Muscle layer of duodenum (tissue), 2 donors: ENCODE results near the gene TIGD3.

Source experiments
- H3K27ac ChIP-seq: one replicate; pipeline ENCODE4 v1.7.0; 2013; ENCODE audit warnings: mild to moderate bottlenecking, low read length
- H3K27me3 ChIP-seq: one replicate; pipeline ENCODE4 v1.7.0; 2013; ENCODE audit warnings: low read depth, mild to moderate bottlenecking, control low read depth, low read length
- H3K36me3 ChIP-seq, 2 donors: one replicate each; pipeline ENCODE4 v1.7.0; 2013; ENCODE audit warnings: low read length in 2 of 2, control low read depth in 1 of 2, mild to moderate bottlenecking in 1 of 2; ENCODE audit not compliant: insufficient read depth in 2 of 2, control insufficient read depth in 1 of 2
- H3K4me1 ChIP-seq, 2 donors: one replicate each; pipeline ENCODE4 v1.7.0; 2013; ENCODE audit warnings: low read length in 2 of 2, mild to moderate bottlenecking in 2 of 2, control low read depth in 1 of 2, moderate library complexity in 1 of 2; ENCODE audit not compliant: insufficient read depth in 2 of 2, control insufficient read depth in 1 of 2
- H3K4me3 ChIP-seq, 2 donors: one replicate each; pipeline ENCODE4 v1.7.0; 2013; ENCODE audit warnings: low read length in 2 of 2, low read depth in 1 of 2, mild to moderate bottlenecking in 1 of 2
- H3K9me3 ChIP-seq, 2 donors: one replicate each; pipeline ENCODE4 v1.7.0; 2013; ENCODE audit warnings: low read length in 2 of 2, control low read depth in 1 of 2, mild to moderate bottlenecking in 1 of 2; ENCODE audit not compliant: control insufficient read depth in 1 of 2
- donor health status: healthy.

TIGD3 gene

GRCh38 chr11:65394125-65394536, 39.6 kb downstream of the TIGD3 start:
- no peaks in the 10 kb centered on the region for H3K9me3 ChIP-seq
- H3K36me3 ChIP-seq, result peaks cover 11 to 56% of the 10 kb centered on the region in 2 donors
- H3K4me1 ChIP-seq, result peaks cover 2 to 25% of the 10 kb centered on the region in 2 donors
- H3K27ac ChIP-seq, result no peak overlapping the region
- no peak overlapping the region for H3K4me3 ChIP-seq
- no peaks in the 10 kb centered on the region for H3K27me3 ChIP-seq

- Histone ChIP-seq H3K36me3 (peaks cover 11 to 69% of the 10 kb centered on the region in 2 donors), H3K27ac (no peak overlapping the region)
Measured at GRCh38 chr11:65395961-65396530, 41.5 kb downstream of the TIGD3 start.

GRCh38 chr11:65396769-65397745, 42.5 kb downstream of the TIGD3 start:
- H3K36me3 ChIP-seq, result peaks cover 7 to 72% of the 10 kb centered on the region in 2 donors
- no peaks in the 10 kb centered on the region for H3K27me3 ChIP-seq
- H3K4me1 ChIP-seq, result peaks cover 0 to 3% of the 10 kb centered on the region in 2 donors
- H3K27ac ChIP-seq, result no peak overlapping the region
- no peak overlapping the region for H3K4me3 ChIP-seq
- H3K9me3 ChIP-seq, result no peaks in the 10 kb centered on the region

More at GRCh38 chr11:65395961-65396530, 41.5 kb downstream of the TIGD3 start:
- Histone ChIP-seq H3K4me3 (no peak overlapping the region), H3K4me1 (peaks cover 0 to 6% of the 10 kb centered on the region in 2 donors), H3K27me3 (no peaks in the 10 kb centered on the region), H3K9me3 (no peaks in the 10 kb centered on the region)

GRCh38 chr11:65398362-65398910, 43.9 kb downstream of the TIGD3 start:
- Histone ChIP-seq H3K36me3 (peaks cover 7 to 63% of the 10 kb centered on the region in 2 donors), H3K4me3 (no peak overlapping the region), H3K27ac (no peak overlapping the region), H3K4me1 (no peaks in the 10 kb centered on the region), H3K27me3 (no peaks in the 10 kb centered on the region), H3K9me3 (no peaks in the 10 kb centered on the region)

- no peaks in the 10 kb centered on the region for H3K9me3 ChIP-seq
- H3K36me3 ChIP-seq, result peaks cover 7 to 55% of the 10 kb centered on the region in 2 donors
- H3K4me1 ChIP-seq, result peaks cover 0 to 6% of the 10 kb centered on the region in 2 donors
- H3K4me3 ChIP-seq, result no peak overlapping the region
- H3K27ac ChIP-seq, result no peak overlapping the region
- H3K27me3 ChIP-seq, result no peaks in the 10 kb centered on the region
Measured at GRCh38 chr11:65399249-65399648, 44.7 kb downstream of the TIGD3 start.

GRCh38 chr11:65399845-65400244, 45.3 kb downstream of the TIGD3 start:
- H3K27ac ChIP-seq, result no peak overlapping the region
- no peak overlapping the region for H3K4me3 ChIP-seq
- H3K27me3 ChIP-seq, result no peaks in the 10 kb centered on the region
- H3K9me3 ChIP-seq, result no peaks in the 10 kb centered on the region
- H3K4me1 ChIP-seq, result peaks cover 0 to 6% of the 10 kb centered on the region in 2 donors
- H3K36me3 ChIP-seq, result peaks cover 7 to 54% of the 10 kb centered on the region in 2 donors

GRCh38 chr11:65400307-65401072, 45.9 kb downstream of the TIGD3 start:
- peaks cover 0 to 6% of the 10 kb centered on the region in 2 donors for H3K4me1 ChIP-seq
- H3K36me3 ChIP-seq, result peaks cover 7 to 59% of the 10 kb centered on the region in 2 donors
- no peak overlapping the region for H3K4me3 ChIP-seq
- H3K9me3 ChIP-seq, result no peaks in the 10 kb centered on the region
- no peak overlapping the region for H3K27ac ChIP-seq
- no peaks in the 10 kb centered on the region for H3K27me3 ChIP-seq

GRCh38 chr11:65401073-65401802, 46.7 kb downstream of the TIGD3 start:
- Histone ChIP-seq H3K9me3 (no peaks in the 10 kb centered on the region), H3K27ac (no peak overlapping the region), H3K27me3 (no peaks in the 10 kb centered on the region), H3K36me3 (peaks cover 7 to 60% of the 10 kb centered on the region in 2 donors), H3K4me1 (peaks cover 0 to 6% of the 10 kb centered on the region in 2 donors), H3K4me3 (no peak overlapping the region)

GRCh38 chr11:65401803-65402248, 47.3 kb downstream of the TIGD3 start:
- Histone ChIP-seq H3K27me3 (no peaks in the 10 kb centered on the region), H3K4me3 (no peak overlapping the region), H3K36me3 (peaks cover 7 to 54% of the 10 kb centered on the region in 2 donors), H3K27ac (no peak overlapping the region), H3K4me1 (peaks cover 0 to 6% of the 10 kb centered on the region in 2 donors), H3K9me3 (no peaks in the 10 kb centered on the region)

GRCh38 chr11:65402790-65403189, 48.2 kb downstream of the TIGD3 start:
- Histone ChIP-seq H3K27me3 (no peaks in the 10 kb centered on the region), H3K36me3 (peaks cover 3 to 45% of the 10 kb centered on the region in 2 donors), H3K9me3 (no peaks in the 10 kb centered on the region), H3K4me1 (peaks cover 0 to 6% of the 10 kb centered on the region in 2 donors), H3K27ac (no peak overlapping the region), H3K4me3 (no peak overlapping the region)
